ENCODE measurements around the gene HTT-AS. TPM values are rescaled to one million over a fixed set of nuclear protein-coding genes. Genes with fewer than 3 reads are reported as not detected.

Gene HTT-AS
- total RNA-seq, 4 donors from 2014 or later: not detected

DNA sequence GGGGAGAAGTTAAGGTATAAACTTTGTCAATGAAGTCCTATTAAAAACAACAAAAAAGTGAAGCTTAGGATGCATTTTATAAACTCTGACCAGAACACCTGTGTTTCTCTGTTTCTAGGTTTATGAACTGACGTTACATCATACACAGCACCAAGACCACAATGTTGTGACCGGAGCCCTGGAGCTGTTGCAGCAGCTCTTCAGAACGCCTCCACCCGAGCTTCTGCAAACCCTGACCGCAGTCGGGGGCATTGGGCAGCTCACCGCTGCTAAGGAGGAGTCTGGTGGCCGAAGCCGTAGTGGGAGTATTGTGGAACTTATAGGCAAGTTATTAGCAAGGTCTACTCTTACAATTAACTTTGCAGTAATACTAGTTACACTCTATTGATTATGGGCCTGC, 46.8 kb upstream of the HTT-AS start:
- intact Hi-C loops (cut with DNase I): no loop called here
- TF ChIP-seq POLR2AphosphoS5 (IDR thresholded peaks at IDR 0.05) (no peak), POLR2A (IDR thresholded peaks at IDR 0.05; ENCODE audit: low read depth) (no peak), EP300 (IDR thresholded peaks at IDR 0.05) (no peak)
- TF ChIP-seq, protein P1, sequence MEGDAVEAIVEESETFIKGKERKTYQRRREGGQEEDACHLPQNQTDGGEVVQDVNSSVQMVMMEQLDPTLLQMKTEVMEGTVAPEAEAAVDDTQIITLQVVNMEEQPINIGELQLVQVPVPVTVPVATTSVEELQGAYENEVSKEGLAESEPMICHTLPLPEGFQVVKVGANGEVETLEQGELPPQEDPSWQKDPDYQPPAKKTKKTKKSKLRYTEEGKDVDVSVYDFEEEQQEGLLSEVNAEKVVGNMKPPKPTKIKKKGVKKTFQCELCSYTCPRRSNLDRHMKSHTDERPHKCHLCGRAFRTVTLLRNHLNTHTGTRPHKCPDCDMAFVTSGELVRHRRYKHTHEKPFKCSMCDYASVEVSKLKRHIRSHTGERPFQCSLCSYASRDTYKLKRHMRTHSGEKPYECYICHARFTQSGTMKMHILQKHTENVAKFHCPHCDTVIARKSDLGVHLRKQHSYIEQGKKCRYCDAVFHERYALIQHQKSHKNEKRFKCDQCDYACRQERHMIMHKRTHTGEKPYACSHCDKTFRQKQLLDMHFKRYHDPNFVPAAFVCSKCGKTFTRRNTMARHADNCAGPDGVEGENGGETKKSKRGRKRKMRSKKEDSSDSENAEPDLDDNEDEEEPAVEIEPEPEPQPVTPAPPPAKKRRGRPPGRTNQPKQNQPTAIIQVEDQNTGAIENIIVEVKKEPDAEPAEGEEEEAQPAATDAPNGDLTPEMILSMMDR (IDR thresholded peaks at IDR 0.05): no peak
- Histone ChIP-seq H3K4me1 (peaks cover 42 to 81% (median 76%) of the 10 kb centered on the region in 4 donors), H3K9me3 (no peaks in the 10 kb centered on the region), H3K4me3 (no peak overlapping the region), H3K27ac (replicated peaks in 1 of 4) (peak overlapping the region; percentile 78 to 86 (median 82)), H3K27me3 (no peaks in the 10 kb centered on the region), H3K36me3 (peaks cover 0 to 38% (median 15%) of the 10 kb centered on the region in 4 donors)
- no peak for DNase-seq (ENCODE audit: extremely low spot score)
- 94% methylated on average over 9 of the region's 9 CpGs for WGBS

DNA sequence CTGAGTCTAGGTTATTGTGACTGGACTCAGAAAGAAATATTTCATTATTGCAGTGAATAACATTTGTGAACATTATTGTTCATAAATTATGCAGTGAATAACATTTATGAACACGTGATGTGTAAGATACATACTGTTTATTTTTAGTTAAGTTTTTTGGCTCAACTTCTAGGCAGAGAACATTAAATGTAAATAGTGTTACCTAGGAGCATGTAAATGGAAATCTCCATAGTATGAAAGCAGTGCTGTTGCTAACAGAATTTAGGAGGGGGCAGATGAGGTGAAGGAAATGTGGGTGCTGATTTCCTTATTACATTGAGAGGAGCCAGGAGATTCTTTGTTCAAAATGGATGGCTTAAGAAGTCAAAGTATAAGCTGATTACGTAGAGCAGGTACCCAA, 45.1 kb upstream of the HTT-AS start:
- intact Hi-C loops (cut with DNase I): no loop called here
- 55% methylated on average over 2 of the region's 2 CpGs for WGBS
- Histone ChIP-seq H3K36me3 (peaks cover 0 to 47% (median 26%) of the 10 kb centered on the region in 4 donors), H3K9me3 (no peaks in the 10 kb centered on the region), H3K4me3 (no peak overlapping the region), H3K27me3 (no peaks in the 10 kb centered on the region), H3K27ac (replicated peaks in 1 of 4) (peak overlapping the region in 3 of 4 donors; percentile 25 to 86 (median 28)), H3K4me1 (peaks cover 49 to 95% (median 89%) of the 10 kb centered on the region in 4 donors)
- DNase-seq (ENCODE audit: extremely low spot score): no peak
- TF ChIP-seq POLR2A (IDR thresholded peaks at IDR 0.05; ENCODE audit: low read depth): no peak

DNA sequence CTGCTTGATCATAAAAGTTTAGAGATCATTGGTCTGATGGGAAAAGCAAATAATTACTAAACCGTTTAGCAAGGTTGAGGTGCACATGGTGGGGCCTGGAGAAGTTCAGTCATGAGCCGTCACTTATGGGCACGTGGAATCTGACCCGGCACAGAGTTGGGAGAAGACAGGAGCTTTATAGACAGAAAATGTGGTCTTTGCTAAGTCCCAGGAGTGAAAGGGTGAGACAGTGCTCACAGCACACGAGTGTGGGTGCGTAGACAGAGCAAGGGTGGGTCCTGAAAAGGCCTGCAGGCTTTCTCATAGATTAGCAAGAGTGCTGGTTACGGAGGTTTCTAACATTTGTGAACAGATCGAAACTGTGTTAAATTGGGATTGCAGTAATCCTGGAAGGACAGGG, 44.0 kb upstream of the HTT-AS start:
- Histone ChIP-seq H3K27me3 (no peaks in the 10 kb centered on the region), H3K36me3 (peaks cover 0 to 51% (median 31%) of the 10 kb centered on the region in 4 donors), H3K4me1 (peaks cover 47 to 95% (median 85%) of the 10 kb centered on the region in 4 donors), H3K9me3 (no peaks in the 10 kb centered on the region), H3K27ac (replicated peaks in 1 of 4) (peak overlapping the region in 3 of 4 donors; percentile 25 to 79 (median 52)), H3K4me3 (no peak overlapping the region)
- DNase-seq (ENCODE audit: extremely low spot score): no peak
- intact Hi-C loops (cut with DNase I): no loop called here
- TF ChIP-seq, protein P1 (IDR thresholded peaks at IDR 0.05): no peak
- TF ChIP-seq POLR2AphosphoS5 (IDR thresholded peaks at IDR 0.05) (no peak), EP300 (IDR thresholded peaks at IDR 0.05) (no peak), POLR2A (IDR thresholded peaks at IDR 0.05; ENCODE audit: low read depth) (no peak)
- WGBS: 77% methylated on average over 8 of the region's 8 CpGs

DNA sequence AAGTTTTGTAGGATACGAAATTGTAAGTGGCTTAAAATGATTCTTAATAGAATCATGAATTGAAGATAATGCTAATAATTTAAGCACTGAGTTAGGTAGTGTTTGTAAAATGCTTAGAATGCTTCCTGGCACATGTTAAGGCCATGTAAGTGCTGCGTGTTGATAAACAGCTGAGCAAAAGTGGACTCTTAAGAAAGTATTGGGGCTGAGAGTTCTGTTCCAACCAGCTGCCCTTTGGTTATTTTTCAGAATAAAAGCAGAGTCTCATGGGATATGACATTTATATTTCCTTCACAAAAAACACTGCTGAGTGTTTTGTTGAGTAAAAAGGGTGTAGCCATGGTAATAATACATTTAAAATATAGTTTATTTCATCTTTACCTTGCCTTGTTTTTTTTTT, 42.6 kb upstream of the HTT-AS start:
- DNase-seq (ENCODE audit: extremely low spot score): no peak
- 60% methylated on average over 2 of the region's 2 CpGs for WGBS
- Histone ChIP-seq H3K4me1 (peaks cover 47 to 95% (median 85%) of the 10 kb centered on the region in 4 donors), H3K4me3 (no peak overlapping the region), H3K9me3 (no peaks in the 10 kb centered on the region), H3K27me3 (no peaks in the 10 kb centered on the region), H3K27ac (replicated peaks in 1 of 4) (peak overlapping the region; percentile 70 to 79 (median 74)), H3K36me3 (peaks cover 0 to 51% (median 34%) of the 10 kb centered on the region in 4 donors)
- TF ChIP-seq POLR2A (IDR thresholded peaks at IDR 0.05; ENCODE audit: low read depth) (no peak), POLR2AphosphoS5 (IDR thresholded peaks at IDR 0.05) (no peak), EP300 (IDR thresholded peaks at IDR 0.05) (no peak)
- TF ChIP-seq, protein P1 (IDR thresholded peaks at IDR 0.05): no peak
- intact Hi-C loops (cut with DNase I): no loop called here

DNA sequence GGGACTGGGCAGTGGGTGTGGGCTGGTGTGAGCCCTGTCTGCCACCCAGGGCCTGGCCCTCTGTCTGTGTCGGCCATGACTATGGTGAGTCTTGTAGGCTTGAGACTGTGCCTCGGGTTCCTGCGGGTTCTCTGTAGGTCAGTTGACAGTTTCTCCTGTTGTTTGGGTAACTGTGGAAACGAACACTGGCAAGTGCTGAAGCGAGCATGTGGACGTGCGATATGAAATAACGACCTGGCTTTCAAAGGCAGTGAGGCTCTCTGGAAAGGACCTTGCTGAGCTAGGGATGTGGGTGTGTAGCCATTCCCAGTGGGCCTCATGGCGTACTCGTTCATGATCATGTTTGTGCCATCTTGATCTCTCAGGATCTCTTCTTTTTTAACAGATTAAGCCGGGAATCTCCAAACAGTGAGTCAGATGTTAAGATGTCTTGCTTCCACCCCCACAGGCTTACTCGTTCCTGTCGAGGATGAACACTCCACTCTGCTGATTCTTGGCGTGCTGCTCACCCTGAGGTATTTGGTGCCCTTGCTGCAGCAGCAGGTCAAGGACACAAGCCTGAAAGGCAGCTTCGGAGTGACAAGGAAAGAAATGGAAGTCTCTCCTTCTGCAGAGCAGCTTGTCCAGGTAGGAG, 41.4 kb upstream of the HTT-AS start:
- Histone ChIP-seq H3K36me3 (peaks cover 0 to 50% (median 31%) of the 10 kb centered on the region in 4 donors), H3K4me1 (peaks cover 43 to 97% (median 85%) of the 10 kb centered on the region in 4 donors), H3K27me3 (no peaks in the 10 kb centered on the region), H3K27ac (replicated peaks in 1 of 4) (peak overlapping the region; percentile 70 to 79 (median 74)), H3K9me3 (no peaks in the 10 kb centered on the region), H3K4me3 (no peak overlapping the region)
- WGBS: 65% methylated on average over 15 of the region's 15 CpGs
- DNase-seq (ENCODE audit: extremely low spot score): no peak
- TF ChIP-seq EP300 (IDR thresholded peaks at IDR 0.05) (no peak), POLR2AphosphoS5 (IDR thresholded peaks at IDR 0.05) (peak in 1 of 2 donors; percentile 7)
- intact Hi-C loops (cut with DNase I): no loop called here

All from esophagus muscularis mucosa (tissue), 4 donors.